Measurements from ENCODE around the gene SLC5A6.

Gene SLC5A6

DNA sequence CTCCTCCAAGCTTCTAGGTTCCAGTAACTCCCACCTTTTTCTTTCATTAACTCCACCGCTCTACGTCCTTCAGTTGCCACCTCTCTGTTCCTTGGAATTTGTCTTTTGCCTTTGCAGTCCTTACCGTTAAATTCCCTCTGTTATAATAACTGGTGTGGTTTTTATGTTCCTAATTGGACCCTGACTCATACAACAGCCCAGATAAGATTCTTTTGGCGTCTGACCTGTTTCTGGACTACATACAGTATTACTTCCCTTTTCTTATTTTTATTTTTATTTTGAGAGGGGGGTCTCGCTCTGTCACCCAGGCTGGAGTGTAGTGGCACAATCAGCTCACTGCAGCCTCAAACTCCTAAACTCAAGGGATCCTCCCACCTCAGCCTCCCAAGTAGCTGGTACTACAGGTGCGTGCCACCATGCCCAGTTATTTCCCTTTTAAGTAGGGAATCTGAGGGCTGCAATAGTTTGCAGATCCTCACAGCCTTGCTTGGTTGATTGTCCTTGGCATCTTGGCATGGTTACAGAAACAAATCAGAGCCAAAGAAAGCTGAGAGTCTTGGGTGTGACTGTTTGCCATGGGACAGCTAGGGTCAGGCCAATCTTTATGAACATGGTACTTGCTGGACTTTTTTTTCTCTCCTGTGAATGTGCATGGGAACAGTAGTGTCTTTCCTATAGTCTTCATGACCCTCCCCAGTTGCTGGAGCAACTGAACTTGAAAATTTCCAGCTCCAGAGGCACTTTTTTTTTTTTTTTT is 41.3 kb downstream of the SLC5A6 start:
- DNase-seq, result no peak

DNA sequence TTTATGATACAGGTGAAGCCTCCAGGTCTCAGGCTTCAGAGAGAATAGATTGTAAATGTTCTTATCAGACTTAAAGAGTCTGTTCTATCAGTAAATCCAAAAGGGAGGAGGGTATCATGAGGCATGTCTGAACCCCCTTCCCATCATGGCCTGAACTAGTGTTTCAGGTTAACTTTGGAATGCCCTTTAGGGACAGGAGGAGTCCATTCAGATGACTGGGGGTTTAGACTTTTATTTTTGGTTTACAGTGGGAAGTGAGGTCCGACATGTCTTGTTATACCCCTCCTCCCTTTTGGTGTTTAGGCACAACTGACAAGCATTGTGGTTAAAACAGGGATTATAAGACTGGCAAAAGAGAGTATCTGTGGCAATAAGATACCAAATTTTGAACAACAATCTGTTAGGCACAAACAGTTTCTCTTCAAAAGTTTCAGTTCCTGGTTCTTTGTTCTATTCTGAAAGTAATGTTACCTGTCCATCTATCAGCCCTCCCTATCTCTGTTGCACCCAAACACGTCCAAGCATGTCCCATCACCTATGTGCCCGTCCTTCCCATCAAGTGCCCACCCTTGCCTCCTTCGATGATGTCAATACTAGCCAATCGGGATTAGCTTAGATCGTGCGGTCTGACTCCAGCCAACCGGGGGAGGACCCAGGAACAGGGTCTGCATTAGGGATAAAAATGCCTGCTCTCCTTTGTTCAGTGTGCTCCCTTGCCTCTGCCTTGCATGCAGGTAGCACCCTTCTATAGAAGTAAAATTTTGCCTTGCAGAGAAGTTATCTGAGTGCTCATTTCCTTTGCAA is 46.9 kb downstream of the SLC5A6 start:
- DNase-seq, result no peak

DNA sequence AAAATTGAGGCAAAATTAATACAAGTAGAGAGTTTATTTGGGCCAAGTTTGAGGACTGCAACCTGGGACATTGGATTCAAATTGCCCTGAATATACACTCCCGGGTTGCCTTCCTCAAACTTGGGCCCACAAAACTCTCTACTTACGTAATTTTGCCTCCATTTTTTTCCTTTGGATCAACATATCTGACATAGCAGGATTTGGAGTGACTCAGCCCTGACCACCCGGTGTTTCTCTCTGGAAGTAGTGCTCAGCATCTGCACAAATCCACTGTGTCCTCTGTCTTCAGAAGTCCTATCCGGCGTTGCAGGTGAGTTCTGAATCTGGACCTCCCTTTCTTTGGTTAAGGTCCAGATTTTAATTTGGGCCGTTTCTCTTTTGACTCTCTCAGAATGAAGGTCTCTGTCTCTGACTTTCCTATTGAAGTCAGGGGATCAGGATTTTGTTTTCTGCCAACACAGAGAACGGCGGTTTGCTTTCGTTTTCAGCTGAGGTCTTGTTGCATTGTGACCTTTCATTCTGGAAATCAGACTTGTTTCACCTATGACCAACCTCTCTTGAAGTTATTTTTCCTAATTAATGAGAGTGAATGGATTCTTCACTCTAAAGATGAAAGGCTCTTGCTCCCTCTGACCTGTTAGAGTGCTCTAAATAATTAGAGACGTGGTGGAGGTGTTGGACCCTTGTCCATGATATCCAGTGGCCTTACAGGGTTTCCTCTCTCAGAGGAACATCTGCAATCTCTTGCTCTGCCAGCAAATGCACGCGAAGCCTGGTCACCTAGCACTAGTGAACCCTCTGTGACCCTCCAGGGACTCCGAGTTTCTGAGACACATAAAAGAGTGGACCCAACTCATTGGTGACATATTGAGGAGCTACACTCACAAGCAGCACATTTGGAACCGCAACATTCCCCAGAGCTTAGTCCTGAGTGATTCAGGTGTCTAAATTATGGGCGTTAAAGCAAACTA is 49.6 kb downstream of the SLC5A6 start:
- DNase-seq, result no peak

DNA sequence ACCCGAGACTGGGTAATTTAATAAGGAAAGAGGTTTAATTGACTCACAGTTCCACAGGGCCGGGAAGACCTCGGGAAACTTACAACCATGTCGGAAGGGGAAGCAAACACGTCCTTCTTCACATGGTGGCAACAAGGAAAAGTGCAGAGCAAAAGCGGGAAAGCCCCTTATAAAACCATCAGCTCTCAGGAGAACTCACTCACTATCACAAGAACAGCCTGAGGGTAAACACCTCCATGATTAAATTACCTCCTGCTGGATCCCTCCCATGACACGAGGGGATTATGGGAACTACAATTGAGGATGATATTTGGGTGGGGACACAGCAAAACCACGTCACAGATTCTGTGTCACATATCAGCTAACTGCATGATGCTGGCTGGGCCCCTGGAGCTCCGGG is 51.9 kb downstream of the SLC5A6 start:
- no peak for DNase-seq

DNA sequence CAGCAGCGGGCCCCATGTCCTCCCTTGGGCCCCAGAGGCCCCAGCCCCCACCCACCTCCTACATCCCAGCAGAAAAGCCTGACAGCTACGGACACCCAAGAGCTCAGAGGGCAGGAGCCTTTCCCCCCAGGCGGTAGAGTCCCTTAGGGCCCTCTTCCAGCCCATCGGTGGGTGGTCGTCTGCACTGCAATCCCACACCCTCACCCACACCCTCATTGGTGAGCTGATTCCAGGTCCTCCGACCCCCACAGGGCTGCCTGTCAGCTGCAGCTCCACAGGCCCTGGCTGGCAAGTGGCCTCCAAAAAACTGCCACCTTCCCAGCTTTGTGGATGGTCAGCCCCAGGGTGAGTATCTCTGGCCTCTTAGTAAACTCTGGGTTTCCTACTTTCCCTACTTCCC is 52.8 kb downstream of the SLC5A6 start:
- no peak for DNase-seq

DNA sequence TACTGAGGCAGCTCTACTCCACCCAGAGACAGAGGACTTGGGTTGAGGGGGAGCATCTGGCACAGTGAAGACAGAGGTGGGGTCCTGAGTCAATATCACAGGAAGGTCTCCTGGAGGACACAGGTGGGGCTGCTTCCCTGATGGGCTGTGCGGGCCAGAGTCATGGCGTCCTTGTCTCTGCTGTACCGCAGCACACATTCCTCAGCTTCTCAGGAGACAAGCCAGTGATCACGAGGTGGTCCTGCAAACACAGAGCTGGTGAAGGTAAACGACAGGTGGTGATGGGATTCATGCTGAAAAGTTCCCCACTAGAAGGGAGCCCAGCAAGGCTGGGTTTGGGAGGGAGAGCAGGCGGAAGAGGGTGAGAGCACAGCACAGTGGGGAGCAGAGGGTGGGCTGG is 53.6 kb downstream of the SLC5A6 start:
- DNase-seq, result no peak

DNA sequence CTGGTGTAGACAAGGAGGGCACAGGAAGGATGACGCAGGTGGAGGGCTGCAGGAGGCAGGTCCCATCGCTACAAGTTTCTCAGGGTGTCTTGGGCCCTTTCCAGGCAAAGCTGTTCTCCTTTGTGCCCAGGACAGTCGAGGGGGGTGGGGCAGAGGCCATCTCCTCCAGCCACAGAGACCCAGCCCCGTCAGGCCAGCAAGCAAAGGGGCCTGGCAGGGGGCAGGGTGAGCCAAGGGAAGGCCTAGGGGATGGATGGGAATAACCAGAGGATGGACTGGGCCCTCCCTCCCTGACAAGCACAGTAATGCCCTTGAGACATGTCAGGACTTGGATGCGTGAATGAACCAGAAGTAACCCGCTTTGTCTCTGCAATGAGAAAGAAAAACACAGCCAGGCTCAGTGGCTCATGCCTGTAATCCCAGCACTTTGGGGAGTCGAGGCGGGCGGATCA is 57.0 kb downstream of the SLC5A6 start:
- no peak for DNase-seq

DNA sequence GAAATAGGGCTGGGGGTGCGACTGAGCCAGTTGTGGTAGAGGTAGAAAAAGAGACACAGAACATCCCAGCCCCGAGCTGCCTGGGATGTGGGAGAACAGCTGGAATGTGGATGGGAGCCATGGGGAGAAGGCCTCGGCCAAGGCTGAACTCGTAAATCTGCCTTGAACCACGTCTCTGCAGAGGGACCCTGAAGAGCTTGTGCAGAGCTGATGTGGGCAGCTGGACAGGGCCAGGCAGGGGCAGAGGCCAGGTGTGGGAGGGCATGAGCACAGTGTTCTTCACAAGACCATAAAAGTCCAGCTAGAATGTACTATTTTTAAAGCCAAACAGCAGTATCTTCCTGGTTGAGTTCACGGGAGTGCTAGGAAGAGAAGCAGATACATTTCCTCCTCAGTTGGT is 57.6 kb downstream of the SLC5A6 start:
- DNase-seq, result no peak

DNA sequence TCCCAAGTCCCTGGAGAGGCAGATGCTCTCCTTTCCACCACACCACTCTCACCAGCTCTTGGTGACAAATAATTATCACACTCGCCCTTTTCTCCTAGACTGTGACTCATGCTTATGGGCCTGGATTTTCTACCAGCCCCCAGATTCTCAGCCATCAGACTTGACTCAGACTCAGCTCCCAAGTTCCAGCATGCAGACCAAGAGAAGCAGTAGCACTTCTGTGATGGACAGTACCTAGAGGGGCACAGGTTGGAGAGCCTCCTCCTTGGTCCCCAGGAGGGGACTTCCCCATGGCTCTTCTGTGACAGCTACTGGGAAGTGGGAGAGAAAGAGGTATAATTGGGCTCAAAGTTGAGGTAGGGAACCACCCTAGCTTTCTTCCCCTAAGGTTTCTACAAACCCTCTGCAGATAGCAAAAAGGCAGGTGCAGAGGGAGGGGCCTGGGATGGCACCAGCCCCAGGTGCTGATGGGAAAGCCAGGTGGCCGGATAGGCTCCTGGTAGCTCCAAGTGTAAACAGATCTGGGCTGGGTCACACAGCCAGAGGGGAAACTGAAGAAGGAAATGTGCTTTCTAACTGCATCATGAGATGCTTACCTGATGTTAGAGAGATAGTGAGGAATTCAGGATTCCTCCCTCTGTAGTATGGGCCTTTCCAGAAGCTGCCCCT is 59.1 kb downstream of the SLC5A6 start:
- DNase-seq, result no peak

DNA sequence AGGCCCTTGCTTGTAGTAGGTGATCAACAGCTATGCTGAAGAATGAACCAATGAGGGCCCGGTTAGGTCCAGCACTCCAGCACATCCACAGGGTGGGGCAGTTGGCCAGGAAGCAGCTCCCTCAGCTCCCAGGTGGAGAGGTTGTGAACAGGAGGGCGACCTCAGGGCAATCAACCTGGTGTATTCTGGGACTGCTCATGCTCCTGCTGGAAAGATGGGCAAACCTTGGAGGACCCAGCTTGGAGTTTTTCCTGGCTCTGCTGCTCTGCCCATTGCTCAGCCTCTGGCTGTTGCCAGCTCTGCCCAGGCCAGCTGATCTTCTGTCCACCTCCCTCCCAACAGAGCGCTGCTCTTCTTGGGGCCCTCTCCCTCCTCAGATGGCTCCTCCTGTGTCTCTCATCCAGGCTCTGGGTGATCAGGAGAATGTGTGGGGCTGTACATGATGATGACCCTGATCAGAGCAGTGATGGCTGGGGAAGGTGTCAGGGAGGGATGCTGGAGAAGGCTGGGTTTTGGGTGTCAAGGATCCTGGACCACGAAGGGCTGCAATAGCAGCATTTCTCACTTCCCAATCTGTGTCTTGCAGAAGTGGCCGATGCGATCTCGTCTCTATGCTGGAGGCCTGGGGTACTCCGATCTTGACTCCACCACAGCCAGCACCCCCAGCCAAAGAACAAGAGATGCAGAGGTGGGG is 59.8 kb downstream of the SLC5A6 start:
- DNase-seq, result no peak

DNA sequence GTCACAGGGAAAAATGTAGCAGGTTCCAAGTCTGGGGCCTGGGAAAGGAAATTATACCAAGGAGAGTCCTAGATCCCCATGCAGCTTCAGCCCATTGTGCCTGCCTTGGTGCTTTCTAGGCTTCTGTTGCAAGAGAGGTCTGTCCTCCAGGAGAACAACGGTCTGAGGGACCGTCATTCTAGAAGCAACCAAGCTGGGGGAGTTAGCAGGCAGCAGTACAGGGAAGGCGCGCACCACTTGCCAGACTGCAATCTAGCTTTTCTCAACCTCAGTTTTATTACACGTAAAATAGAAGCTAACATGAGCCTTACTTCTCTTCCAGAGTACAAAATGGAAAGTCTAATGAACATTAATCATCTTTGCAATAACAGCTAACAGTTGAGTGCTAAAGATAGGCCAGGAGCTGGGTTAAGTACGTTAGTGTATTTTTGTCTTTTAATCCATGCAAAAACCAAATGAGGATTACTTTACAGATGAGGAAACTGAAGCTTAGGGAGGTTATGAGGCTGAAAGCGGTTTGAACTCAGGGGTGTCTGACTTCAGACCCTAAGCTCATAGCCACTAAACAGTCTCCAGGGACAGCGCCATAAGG is 61.3 kb downstream of the SLC5A6 start:
- DNase-seq, result no peak

All from activated CD4-positive, alpha-beta T cell treated with anti-CD3 and anti-CD28 coated beads, Interleukin-10, Interleukin-2, amounts not matched to agents 100 ng/mL and 50 ng/mL, durations not matched to agents 16 hours and 8 hours (primary cell).